SK-N-SH (cell line): ENCODE data around the gene PTPRJ. TPM values are rescaled to one million over a fixed set of nuclear protein-coding genes. Genes with fewer than 3 reads are reported as not detected.

Source experiments
- CTCF ChIA-PET: fragments of 300-600, 350-600 bp; formaldehyde crosslinking; extraction: SDS; loops from one replicate; lab custom pipeline; 2021; lab: Yijun Ruan, JAX
- POLR2A ChIA-PET: fragments of 350-600 bp; sonication (Branson Sonifier 250); formaldehyde crosslinking; extraction: SDS; loops from one replicate; lab custom pipeline; 2020; ENCODE audit warnings: antibody characterized with exemption, inconsistent platforms; lab: Yijun Ruan, JAX
- DNase-seq: peaks from one replicate; pipeline ENCODE4 v3.0.0; 2012
- H2AFZ ChIP-seq: fragments of 200-600 bp; sonication (generic); 2 replicates; pipeline ENCODE4 v1.8.1; 2016; ENCODE audit warnings: antibody characterized with exemption, mild to moderate bottlenecking, low read depth
- H3F3A ChIP-seq: fragments of 200-600 bp; sonication (generic); replicated peaks from 2 replicates; pipeline ENCODE3; 2016; ENCODE audit warnings: antibody characterized with exemption, mild to moderate bottlenecking; ENCODE audit not compliant: insufficient read depth
- H3K27ac ChIP-seq, 2 experiments: fragments of 200-500 bp in 1 of 2; fragments of 200-600 bp in 1 of 2; sonication (Bioruptor generic) in 1 of 2; sonication (generic), shearing (Covaris generic) in 1 of 2; 2 replicates each; pipeline versions ENCODE4 v1.5.1 to v1.6.1; 2014 to 2016; ENCODE audit warnings: low read depth in 2 of 2, inconsistent platforms in 1 of 2, low read length in 1 of 2, mild to moderate bottlenecking in 1 of 2, mixed read lengths in 1 of 2
- H3K27me3 ChIP-seq: fragments of 200-600 bp; sonication (generic), shearing (Covaris generic); 2 replicates; pipeline ENCODE4 v1.6.1; 2016; ENCODE audit warnings: mixed run types; ENCODE audit not compliant: insufficient read depth
- H3K36me3 ChIP-seq, 2 experiments: fragments of 200-500 bp in 1 of 2; fragments of 200-600 bp in 1 of 2; sonication (Bioruptor generic) in 1 of 2; sonication (generic) in 1 of 2; replicated peaks in 1 of 2; 2 replicates each; pipeline versions ENCODE3 to v1.5.1; 2014 to 2016; ENCODE audit warnings: low read length in 1 of 2, mild to moderate bottlenecking in 1 of 2; ENCODE audit not compliant: insufficient read depth in 2 of 2, control insufficient read depth in 1 of 2
- H3K4me1 ChIP-seq, 2 experiments: fragments of 200-500 bp in 1 of 2; fragments of 200-600 bp in 1 of 2; sonication (Bioruptor generic) in 1 of 2; sonication (generic), shearing (Covaris generic) in 1 of 2; 2 replicates each; pipeline versions ENCODE4 v1.5.1 to v1.6.1; 2014 to 2016; ENCODE audit warnings: low read depth in 1 of 2, low read length in 1 of 2, mixed run types in 1 of 2; ENCODE audit not compliant: insufficient read depth in 2 of 2, control insufficient read depth in 1 of 2
- H3K4me2 ChIP-seq: fragments of 200-600 bp; sonication (generic), shearing (Covaris generic); 2 replicates; pipeline ENCODE4 v1.6.1; 2017; ENCODE audit warnings: mixed run types
- H3K4me3 ChIP-seq, 2 experiments: fragments of 200-500 bp in 1 of 2; fragments of 200-600 bp in 1 of 2; sonication (Bioruptor generic) in 1 of 2; sonication (generic), shearing (Covaris generic) in 1 of 2; 2 replicates each; pipeline versions ENCODE4 v1.5.1 to v1.8.1; 2014 to 2016; ENCODE audit warnings: low read depth in 2 of 2, inconsistent platforms in 1 of 2, low read length in 1 of 2, mild to moderate bottlenecking in 1 of 2, mixed read lengths in 1 of 2, moderate library complexity in 1 of 2
- H3K79me2 ChIP-seq: fragments of 200-600 bp; sonication (generic); 2 replicates; pipeline ENCODE4 v1.8.1; 2017; ENCODE audit warnings: mild to moderate bottlenecking; ENCODE audit not compliant: insufficient read depth
- H3K9ac ChIP-seq: fragments of 200-600 bp; sonication (generic); 2 replicates; pipeline ENCODE4 v1.6.1; 2017; ENCODE audit warnings: mixed run types
- H3K9me2 ChIP-seq: fragments of 200-600 bp; sonication (generic); 2 replicates; pipeline ENCODE4 v1.6.1; 2017; ENCODE audit warnings: mixed run types
- H3K9me3 ChIP-seq: fragments of 200-600 bp; sonication (generic); 2 replicates; pipeline ENCODE4 v1.6.1; 2017; ENCODE audit warnings: mixed run types, mild to moderate bottlenecking, moderate library complexity
- H4K20me1 ChIP-seq: fragments of 200-600 bp; sonication (generic); 2 replicates; pipeline ENCODE4 v1.6.1; 2017; ENCODE audit warnings: mild to moderate bottlenecking, mixed run types; ENCODE audit not compliant: insufficient read depth
- CHD2 ChIP-seq: fragments of 150-350 bp; IDR thresholded peaks from 2 replicates; pipeline ENCODE4 v1.6.1; 2018; ENCODE audit warnings: low read length; ENCODE audit not compliant: partially characterized antibody
- CTCF ChIP-seq: fragments of 200-600 bp; sonication (generic); IDR thresholded peaks from 2 replicates; pipeline ENCODE4 v1.6.1; 2017; ENCODE audit warnings: antibody characterized with exemption, mild to moderate bottlenecking, moderate library complexity
- EP300 ChIP-seq, 2 experiments: IDR thresholded peaks; 2 replicates each; pipeline versions ENCODE4 v1.4.0 to v1.6.1; 2012; ENCODE audit warnings: borderline replicate concordance in 1 of 2, low read depth in 1 of 2, low read length in 1 of 2
- EZH2phosphoT487 ChIP-seq: fragments of 200-600 bp; sonication (generic); IDR thresholded peaks from 2 replicates; pipeline ENCODE4 v1.6.1; 2017; ENCODE audit warnings: low read depth, mixed run types, mild to moderate bottlenecking, antibody characterized with exemption, moderate library complexity, borderline replicate concordance
- FOSL2 ChIP-seq: IDR thresholded peaks from 2 replicates; pipeline ENCODE4 v1.4.0; 2012; ENCODE audit warnings: low read depth, mild to moderate bottlenecking, moderate library complexity, borderline replicate concordance
- FOXJ3 ChIP-seq: sonication (generic); formaldehyde crosslinking; IDR thresholded peaks from 2 replicates; pipeline ENCODE4 v1.5.1; 2020; ENCODE audit warnings: mild to moderate bottlenecking, missing genetic modification reagents
- GABPA ChIP-seq: IDR thresholded peaks from 2 replicates; pipeline ENCODE4 v1.4.0; 2012; ENCODE audit warnings: low read depth, mild to moderate bottlenecking
- JUND ChIP-seq: IDR thresholded peaks from 2 replicates; pipeline ENCODE4 v1.4.0; 2012
- MAX ChIP-seq: IDR thresholded peaks from 2 replicates; pipeline ENCODE4 v1.4.0; 2012; ENCODE audit warnings: low read depth
- MXI1 ChIP-seq: IDR thresholded peaks from 2 replicates; pipeline ENCODE4 v1.6.1; 2012; ENCODE audit warnings: mild to moderate bottlenecking, low read depth, low read length, improper control_type of control experiment
- NFIC ChIP-seq: IDR thresholded peaks from 2 replicates; pipeline ENCODE4 v1.4.0; 2012; ENCODE audit warnings: borderline replicate concordance
- PBX3 ChIP-seq: IDR thresholded peaks from 2 replicates; pipeline ENCODE4; 2012
- POLR2AphosphoS5 ChIP-seq: IDR thresholded peaks from 2 replicates; pipeline ENCODE4 v1.6.1; 2012; ENCODE audit warnings: low read depth, low read length
- RAD21 ChIP-seq: IDR thresholded peaks from 2 replicates; pipeline ENCODE4 v1.6.1; 2012; ENCODE audit warnings: mild to moderate bottlenecking, low read length
- RFX5 ChIP-seq: IDR thresholded peaks from 2 replicates; pipeline ENCODE4 v1.6.1; 2012; ENCODE audit warnings: mild to moderate bottlenecking, improper control_type of control experiment, low read length
- RXRA ChIP-seq: IDR thresholded peaks from 2 replicates; pipeline ENCODE4 v1.4.0; 2012; ENCODE audit warnings: low read depth, mild to moderate bottlenecking, borderline replicate concordance
- SMC3 ChIP-seq: IDR thresholded peaks from 2 replicates; pipeline ENCODE4 v1.6.1; 2012; ENCODE audit warnings: low read depth, low read length, improper control_type of control experiment
- TAF1 ChIP-seq: IDR thresholded peaks from 2 replicates; pipeline ENCODE4 v1.6.1; 2012; ENCODE audit warnings: low read depth, mild to moderate bottlenecking, low read length, moderate library complexity, borderline replicate concordance
- USF2 ChIP-seq: fragments of 150-350 bp; IDR thresholded peaks from 2 replicates; pipeline ENCODE4 v1.6.1; 2017; ENCODE audit warnings: antibody characterized with exemption, low read length, low read depth, borderline replicate concordance
- WGBS: methylation state at CpG from one replicate; pipeline ENCODE4 v1.1.6; 2017; ENCODE audit warnings: low lambda C conversion rate; 5-methylcytosine and 5-hydroxymethylcytosine counted together
- polyA plus RNA-seq, 3 experiments: library from polyadenylated mRNA; depleted of rRNA; stranded (reverse); fragments of >200 nt; gene quantifications; 2 replicates each; pipeline ENCODE4 v1.2.3, GENCODE V29; 2012

PTPRJ gene
- polyA plus RNA-seq, 1 of the 3 experiments (the other 2 are of a cell fraction) = 4.5 TPM

- H3K27me3 ChIP-seq = no peaks in the 10 kb centered on the region
- DNase-seq = no peak
- no peak overlapping the region for H3K27ac ChIP-seq
- no peak overlapping the region for H3K9ac ChIP-seq
- no peaks in the 10 kb centered on the region for H3K9me2 ChIP-seq
- 85% methylated on average over 11 of the region's 11 CpGs for WGBS
- no peak overlapping the region for H3K4me2 ChIP-seq
- H2AFZ ChIP-seq = no peak overlapping the region
- H3K36me3 ChIP-seq = peaks cover 4% of the 10 kb centered on the region in 2 experiments
- ChIA-PET POLR2A (interaction anchor here (0.6 kb wide), 1 partner anchor 113 kb away, joined by 4 read pairs; no protein-coding TSS in a partner anchor), CTCF (interaction anchor here (0.5 to 13.3 kb wide), 42 partner anchors 8 to 635 kb away, joined by 3 to 262 read pairs (median 4); partner anchors contain the start of gene PTPRJ)
- H3F3A ChIP-seq = peaks cover 9% of the 10 kb centered on the region
- H4K20me1 ChIP-seq = no peaks in the 10 kb centered on the region
- peaks cover 44% of the 10 kb centered on the region for H3K79me2 ChIP-seq
- H3K4me3 ChIP-seq = no peak overlapping the region
- H3K9me3 ChIP-seq = no peaks in the 10 kb centered on the region
- TF ChIP-seq FOSL2 (no peak), TAF1 (no peak), MXI1 (no peak)
- TF ChIP-seq, all 33 proteins: peak for 0
- peaks cover 8 to 28% of the 10 kb centered on the region in 2 experiments; a peak in 3 of 4 replicates for H3K4me1 ChIP-seq
Measured at GRCh38 chr11:48108231-48109045, 128.1 kb downstream of the PTPRJ start.

- TF ChIP-seq USF2 (no peak), RAD21 (peak; percentile 67), JUND (no peak), GABPA (no peak), NFIC (no peak), PBX3 (0 out of 2 replicates have a peak, but pooled peaks have one; percentile 9), CHD2 (no peak), CTCF (peak; percentile 53), MAX (no peak), EP300 (IDR thresholded peaks at IDR 0.05; ENCODE audit: borderline replicate concordance in 1 of 2, low read depth in 1 of 2, low read length in 1 of 2) (no peak), SMC3 (peak; percentile 62), EZH2phosphoT487 (no peak), MXI1 (0 out of 2 replicates have a peak, but pooled peaks have one; percentile 25), POLR2AphosphoS5 (no peak), RFX5 (no peak), FOXJ3 (no peak), RXRA (no peak)
- TF ChIP-seq, all 33 proteins: peak for 5
- Histone ChIP-seq H4K20me1 (no peaks in the 10 kb centered on the region), H3F3A (peaks cover 9% of the 10 kb centered on the region), H3K4me3 (peak overlapping the region; percentile 47 to 55; a peak in 3 of 4 replicates), H3K4me1 (peaks cover 4 to 23% of the 10 kb centered on the region in 2 experiments; a peak in 3 of 4 replicates), H3K9me2 (no peaks in the 10 kb centered on the region), H3K4me2 (peak overlapping the region; percentile 84; the same call in 1 of the 2 replicates), H3K27me3 (no peaks in the 10 kb centered on the region), H3K9ac (no peak overlapping the region), H2AFZ (no peak overlapping the region), H3K27ac (peak overlapping the region; percentile 53 to 86; a peak in 3 of 4 replicates), H3K9me3 (no peaks in the 10 kb centered on the region), H3K36me3 (peaks cover 4 to 11% of the 10 kb centered on the region in 2 experiments), H3K79me2 (peaks cover 37% of the 10 kb centered on the region)
- WGBS = 86% methylated on average over 5 of the region's 5 CpGs
- ChIA-PET CTCF (interaction anchor here (0.5 to 13.3 kb wide), 44 partner anchors 9 to 635 kb away, joined by 3 to 262 read pairs (median 4); partner anchors contain the start of gene PTPRJ), POLR2A (interaction anchor here (0.6 kb wide), 1 partner anchor 114 kb away, joined by 4 read pairs; no protein-coding TSS in a partner anchor)
- DNase-seq = no peak
Measured at GRCh38 chr11:48109046-48109666, 128.8 kb downstream of the PTPRJ start.
